GM23338 (cell line): ENCODE results near the gene WWOX.
"Not testable (repeated sequence)": the region's sequence is repeated elsewhere in the genome, so short reads cannot be mapped to it uniquely, and the experiment has no call there.

Source experiments
- CREB1 ChIP-seq: fragments of 250-450 bp; sonication (Bioruptor Pico); IDR thresholded peaks from 2 replicates; pipeline ENCODE4 v1.5.0; 2020; ENCODE audit warnings: low read depth, mild to moderate bottlenecking, moderate library complexity
- CTCF ChIP-seq, 2 experiments: fragments of 200-600 bp in 1 of 2; sonication (generic) in 1 of 2; conservative IDR thresholded peaks; 2 replicates each; pipeline versions ENCODE4 v1.5.1 to v1.6.1; 2016 to 2017; ENCODE audit warnings: antibody characterized with exemption in 2 of 2, low read depth in 2 of 2, mild to moderate bottlenecking in 2 of 2, moderate library complexity in 1 of 2
- ETS1 ChIP-seq: IDR thresholded peaks from 2 replicates; pipeline ENCODE4 v1.6.1; 2016; ENCODE audit warnings: antibody characterized with exemption
- EZH2 ChIP-seq: fragments of 200-600 bp; sonication (generic); IDR thresholded peaks from one replicate; pipeline ENCODE4 v1.8.0; 2017; ENCODE audit warnings: antibody characterized with exemption, mild to moderate bottlenecking, low read depth; ENCODE audit not compliant: unreplicated experiment
- EZH2phosphoT487 ChIP-seq: fragments of 200-600 bp; sonication (generic); IDR thresholded peaks from one replicate; pipeline ENCODE4 v1.8.1; 2018; ENCODE audit warnings: antibody characterized with exemption; ENCODE audit not compliant: unreplicated experiment
- JUNB ChIP-seq: IDR thresholded peaks from one replicate; pipeline ENCODE4 v1.6.1; 2016; ENCODE audit warnings: antibody characterized with exemption; ENCODE audit not compliant: unreplicated experiment
- POLR2AphosphoS5 ChIP-seq: IDR thresholded peaks from 2 replicates; pipeline ENCODE4 v1.6.1; 2016; ENCODE audit warnings: antibody characterized with exemption, low read depth
- ZNF114 ChIP-seq: fragments of 250-450 bp; sonication (Bioruptor Pico); IDR thresholded peaks from 2 replicates; pipeline ENCODE4 v1.5.0; 2020; ENCODE audit warnings: mild to moderate bottlenecking, moderate library complexity
- ZNF462 ChIP-seq: fragments of 250-450 bp; sonication (Bioruptor Pico); IDR thresholded peaks from 2 replicates; pipeline ENCODE4 v1.5.0; 2020; ENCODE audit warnings: mild to moderate bottlenecking, moderate library complexity
- TF ChIP-seq, protein P1 (sequence below): IDR thresholded peaks from one replicate; pipeline ENCODE4 v1.6.1; 2018; ENCODE audit warnings: antibody characterized with exemption; ENCODE audit not compliant: unreplicated experiment

GRCh38 chr16:79225994-79226393, 1126.5 kb downstream of the WWOX start:
- TF ChIP-seq POLR2AphosphoS5; CTCF (conservative IDR thresholded peaks at IDR 0.05; ENCODE audit: low read depth in 2 of 2); ZNF462 (CRISPR knock-in tag); CREB1 (CRISPR knock-in tag); EZH2; ZNF114 (CRISPR knock-in tag); EZH2phosphoT487; JUNB; ETS1: not testable (repeated sequence)
- TF ChIP-seq, protein P1, sequence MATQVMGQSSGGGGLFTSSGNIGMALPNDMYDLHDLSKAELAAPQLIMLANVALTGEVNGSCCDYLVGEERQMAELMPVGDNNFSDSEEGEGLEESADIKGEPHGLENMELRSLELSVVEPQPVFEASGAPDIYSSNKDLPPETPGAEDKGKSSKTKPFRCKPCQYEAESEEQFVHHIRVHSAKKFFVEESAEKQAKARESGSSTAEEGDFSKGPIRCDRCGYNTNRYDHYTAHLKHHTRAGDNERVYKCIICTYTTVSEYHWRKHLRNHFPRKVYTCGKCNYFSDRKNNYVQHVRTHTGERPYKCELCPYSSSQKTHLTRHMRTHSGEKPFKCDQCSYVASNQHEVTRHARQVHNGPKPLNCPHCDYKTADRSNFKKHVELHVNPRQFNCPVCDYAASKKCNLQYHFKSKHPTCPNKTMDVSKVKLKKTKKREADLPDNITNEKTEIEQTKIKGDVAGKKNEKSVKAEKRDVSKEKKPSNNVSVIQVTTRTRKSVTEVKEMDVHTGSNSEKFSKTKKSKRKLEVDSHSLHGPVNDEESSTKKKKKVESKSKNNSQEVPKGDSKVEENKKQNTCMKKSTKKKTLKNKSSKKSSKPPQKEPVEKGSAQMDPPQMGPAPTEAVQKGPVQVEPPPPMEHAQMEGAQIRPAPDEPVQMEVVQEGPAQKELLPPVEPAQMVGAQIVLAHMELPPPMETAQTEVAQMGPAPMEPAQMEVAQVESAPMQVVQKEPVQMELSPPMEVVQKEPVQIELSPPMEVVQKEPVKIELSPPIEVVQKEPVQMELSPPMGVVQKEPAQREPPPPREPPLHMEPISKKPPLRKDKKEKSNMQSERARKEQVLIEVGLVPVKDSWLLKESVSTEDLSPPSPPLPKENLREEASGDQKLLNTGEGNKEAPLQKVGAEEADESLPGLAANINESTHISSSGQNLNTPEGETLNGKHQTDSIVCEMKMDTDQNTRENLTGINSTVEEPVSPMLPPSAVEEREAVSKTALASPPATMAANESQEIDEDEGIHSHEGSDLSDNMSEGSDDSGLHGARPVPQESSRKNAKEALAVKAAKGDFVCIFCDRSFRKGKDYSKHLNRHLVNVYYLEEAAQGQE: not testable (repeated sequence)
